HG02973 (cell line): ENCODE data around the gene MBD3L5.
"Not testable (repeated sequence)": the region's sequence is repeated elsewhere in the genome, so short reads cannot be mapped to it uniquely, and the experiment has no call there.

ENCODE experiments used
- ATAC-seq: cut with Tn5 transposase; IDR thresholded peaks from one replicate; pipeline ENCODE4 v1.9.1; 2021; ENCODE audit warnings: moderate library complexity; ENCODE audit not compliant: unreplicated experiment

Gene MBD3L5

GRCh38 chr19:7030278-7030677, at the start of gene MBD3L5:
MBD3L5 (plus strand) TSS chr19:7030578; CDS start chr19:7030612, 34 bp downstream.
- ATAC-seq, result not testable (repeated sequence)

GRCh38 chr19:6983448-6983847, 46.9 kb upstream of the MBD3L5 start:
- ATAC-seq, result no peak

- ATAC-seq, result no peak
These were observed 42.5 kb upstream of the MBD3L5 start for GRCh38 chr19:6987850-6988249.

- ATAC-seq, result no peak
These were observed 42.1 kb upstream of the MBD3L5 start for GRCh38 chr19:6988257-6988656.

GRCh38 chr19:6995054-6995453, 35.3 kb upstream of the MBD3L5 start:
- no peak for ATAC-seq

GRCh38 chr19:6996810-6997209, 33.6 kb upstream of the MBD3L5 start:
- ATAC-seq, result no peak

GRCh38 chr19:6997679-6998445, 32.5 kb upstream of the MBD3L5 start:
- ATAC-seq, result no peak

GRCh38 chr19:6999933-7000332, 30.4 kb upstream of the MBD3L5 start:
- no peak for ATAC-seq

GRCh38 chr19:7000333-7000732, 30.0 kb upstream of the MBD3L5 start:
- no peak for ATAC-seq

GRCh38 chr19:7000816-7001215, 29.6 kb upstream of the MBD3L5 start:
- ATAC-seq, result no peak

GRCh38 chr19:7004313-7004931, 26.0 kb upstream of the MBD3L5 start:
- no peak for ATAC-seq

GRCh38 chr19:7006135-7006704, 24.2 kb upstream of the MBD3L5 start:
- no peak for ATAC-seq

- ATAC-seq, result no peak
These were observed 22.5 kb upstream of the MBD3L5 start for GRCh38 chr19:7007859-7008258.

- ATAC-seq, result no peak
These were observed 19.4 kb upstream of the MBD3L5 start for GRCh38 chr19:7010722-7011593.

GRCh38 chr19:7013678-7014077, 16.7 kb upstream of the MBD3L5 start:
- ATAC-seq, result no peak

- ATAC-seq, result no peak
These were observed 11.6 kb upstream of the MBD3L5 start for GRCh38 chr19:7018828-7019227.

GRCh38 chr19:7021331-7021730, 9.0 kb upstream of the MBD3L5 start, which contains the start of gene MBD3L2B:
MBD3L2B (minus strand) TSS chr19:7021431; CDS start chr19:7021397, 34 bp downstream.
- not testable (repeated sequence) for ATAC-seq

GRCh38 chr19:7028790-7029189, 1.6 kb upstream of the MBD3L5 start:
- not testable (repeated sequence) for ATAC-seq

GRCh38 chr19:7040079-7040478, 9.7 kb downstream of the MBD3L5 start, which contains the start of gene MBD3L4:
MBD3L4 (minus strand) TSS chr19:7040179; CDS start chr19:7040144, 35 bp downstream.
- ATAC-seq, result not testable (repeated sequence)

- ATAC-seq, result not testable (repeated sequence)
These were observed 11.2 kb downstream of the MBD3L5 start for GRCh38 chr19:7041563-7041962.

GRCh38 chr19:7049021-7049420, 18.6 kb downstream of the MBD3L5 start, which contains the start of gene MBD3L2:
MBD3L2 (plus strand) TSS chr19:7049321; CDS start chr19:7049374, 53 bp downstream.
- ATAC-seq, result not testable (repeated sequence)
